GM19351 (cell line): ENCODE data around the gene RPS18.
"Not testable (repeated sequence)": the region's sequence is repeated elsewhere in the genome, so short reads cannot be mapped to it uniquely, and the experiment has no call there.

Experiments used
- ATAC-seq: cut with Tn5 transposase; IDR thresholded peaks from one replicate; pipeline ENCODE4 v1.9.1; 2021; ENCODE audit warnings: mild to moderate bottlenecking, moderate library complexity; ENCODE audit not compliant: unreplicated experiment

Gene RPS18

GRCh38 chr6:33271468-33272274, at the start of gene RPS18, which contains the start of gene VPS52:
Gene RPS18 (plus strand): TSS chr6:33272075. CDS start chr6:33272120, 45 bp downstream.
Gene VPS52 (minus strand): TSS chr6:33271876. CDS start chr6:33271675, 201 bp downstream.
- ATAC-seq, result peak; percentile 69

GRCh38 chr6:33226503-33227120, 45.3 kb upstream of the RPS18 start:
- ATAC-seq, result not testable (repeated sequence)

GRCh38 chr6:33235221-33235634, 36.6 kb upstream of the RPS18 start:
- no peak for ATAC-seq

GRCh38 chr6:33236328-33236727, 35.5 kb upstream of the RPS18 start:
- no peak for ATAC-seq

- ATAC-seq, result no peak
Measured at GRCh38 chr6:33236852-33237251, 35.0 kb upstream of the RPS18 start.

- no peak for ATAC-seq
Measured at GRCh38 chr6:33237741-33238140, 34.1 kb upstream of the RPS18 start.

- ATAC-seq, result no peak
Measured at GRCh38 chr6:33241968-33242367, 29.9 kb upstream of the RPS18 start.

GRCh38 chr6:33243476-33243875, 28.4 kb upstream of the RPS18 start:
- no peak for ATAC-seq

GRCh38 chr6:33247977-33248642, 23.8 kb upstream of the RPS18 start:
- no peak for ATAC-seq

GRCh38 chr6:33248643-33248931, 23.3 kb upstream of the RPS18 start:
- no peak for ATAC-seq

GRCh38 chr6:33248932-33249731, 22.7 kb upstream of the RPS18 start:
- ATAC-seq, result peak; percentile 88

GRCh38 chr6:33249732-33250630, 21.9 kb upstream of the RPS18 start:
- ATAC-seq, result no peak

GRCh38 chr6:33250731-33251130, 21.1 kb upstream of the RPS18 start:
- ATAC-seq, result no peak

GRCh38 chr6:33251395-33252012, 20.4 kb upstream of the RPS18 start:
- no peak for ATAC-seq

GRCh38 chr6:33252759-33253158, 19.1 kb upstream of the RPS18 start:
- ATAC-seq, result no peak

- ATAC-seq, result no peak
Measured at GRCh38 chr6:33254591-33254990, 17.3 kb upstream of the RPS18 start.

GRCh38 chr6:33259032-33259431, 12.8 kb upstream of the RPS18 start:
- no peak for ATAC-seq

- not testable (repeated sequence) for ATAC-seq
Measured at GRCh38 chr6:33262490-33262889, 9.4 kb upstream of the RPS18 start.

GRCh38 chr6:33264015-33264414, 7.9 kb upstream of the RPS18 start:
- no peak for ATAC-seq

- peak; percentile 16 for ATAC-seq
Measured at GRCh38 chr6:33271117-33271467, 783 bp upstream of the RPS18 start.
